ENCODE data around the gene RIC8A.
"Not testable (repeated sequence)": the region's sequence is repeated elsewhere in the genome, so short reads cannot be mapped to it uniquely, and the experiment has no call there.

- not testable (repeated sequence) for TF ChIP-seq CTCF (IDR thresholded peaks at IDR 0.05; ENCODE audit: insufficient read depth, low read depth, low read length); EZH2 (IDR thresholded peaks at IDR 0.05; ENCODE audit: insufficient read depth, low read length)
Measured at GRCh38 chr11:193481-193880, 14.0 kb upstream of the RIC8A start.
